HepG2 (cell line): ENCODE data around the gene SELENOH. TPM values are rescaled to one million over a fixed set of nuclear protein-coding genes. Genes with fewer than 3 reads are reported as not detected.

Experiments
- ATAC-seq: fragments of 200-7000 bp; cut with Tn5 transposase; 3 replicates; pipeline ENCODE4 v1.9.1; 2020; ENCODE audit warnings: mild to moderate bottlenecking, moderate library complexity
- BruUV-seq: library from RNA; stranded (reverse); fragments of 400-500 nt; replicated peaks from 2 replicates; lab custom pipeline; 2021; lab: Mats Ljungman, UMichigan
- CTCF ChIA-PET: fragments of 300-600 bp; formaldehyde crosslinking; extraction: SDS; loops from one replicate; lab custom pipeline; 2021; ENCODE audit warnings: low total read pairs, inconsistent platforms, low intra/inter-chr PET ratio; lab: Yijun Ruan, JAX
- POLR2A ChIA-PET: fragments of 350-600 bp; sonication (Branson Sonifier 250); formaldehyde crosslinking; loops from one replicate; lab custom pipeline; 2020; ENCODE audit warnings: antibody characterized with exemption, inconsistent platforms; lab: Yijun Ruan, JAX
- DNase-seq: peaks from one replicate; pipeline ENCODE4 v3.0.0-alpha.2; 2015; ENCODE audit warnings: low spot score
- FAIRE-seq: peaks from 3 replicates; lab custom pipeline; 2011; peaks lifted over from hg19 to GRCh38; lab: Jason Lieb, UNC
- H2AFZ ChIP-seq: one replicate; pipeline ENCODE4 v1.6.1; 2011; ENCODE audit warnings: low read length, inconsistent platforms
- H3K27ac ChIP-seq: fragments of 300-600 bp; 3 replicates; pipeline ENCODE4 v1.8.0; 2011; ENCODE audit warnings: mixed run types, mild to moderate bottlenecking, mixed read lengths, low read length, inconsistent platforms; ENCODE audit not compliant: insufficient read depth; ENCODE audit errors: extremely low read length
- H3K27me3 ChIP-seq, 2 experiments: fragments of 200-600 bp in 1 of 2; 2 replicates in 1 of 2; 3 replicates in 1 of 2; pipeline versions ENCODE4 v1.6.0 to v1.8.0; 2011; ENCODE audit warnings: low read length in 2 of 2, mild to moderate bottlenecking in 2 of 2, moderate library complexity in 2 of 2, inconsistent platforms in 1 of 2; ENCODE audit not compliant: insufficient read depth in 2 of 2, control insufficient read depth in 1 of 2
- H3K36me3 ChIP-seq, 2 experiments: fragments of 200-600 bp in 1 of 2; replicated peaks in 1 of 2; 2 replicates in 1 of 2; 3 replicates in 1 of 2; pipeline versions ENCODE4 v1.5.1 to v1.8.0; 2011; ENCODE audit warnings: low read length in 2 of 2, inconsistent platforms in 1 of 2; ENCODE audit not compliant: insufficient read depth in 2 of 2, control insufficient read depth in 1 of 2
- H3K4me1 ChIP-seq: 2 replicates; pipeline ENCODE4 v1.5.1; 2012; ENCODE audit warnings: low read length, inconsistent platforms; ENCODE audit not compliant: insufficient read depth
- H3K4me2 ChIP-seq: 2 replicates; pipeline ENCODE4 v1.6.0; 2011; ENCODE audit warnings: low read depth, low read length, inconsistent platforms
- H3K4me3 ChIP-seq, 3 experiments: fragments of 200-600 bp in 1 of 3; sonication (generic), shearing (Covaris generic) in 1 of 3; replicated peaks in 1 of 3; 2 replicates each; pipeline ENCODE4 v1.5.1; 2011 to 2016; ENCODE audit warnings: low read length in 3 of 3, inconsistent platforms in 2 of 3, low read depth in 2 of 3, mild to moderate bottlenecking in 2 of 3, control low read depth in 1 of 3, mixed read lengths in 1 of 3; ENCODE audit not compliant: insufficient read depth in 1 of 3
- H3K79me2 ChIP-seq: one replicate; pipeline ENCODE4 v1.6.1; 2011; ENCODE audit warnings: low read length, inconsistent platforms; ENCODE audit not compliant: insufficient read depth
- H3K9ac ChIP-seq: 2 replicates; pipeline ENCODE4 v1.6.0; 2011; ENCODE audit warnings: mild to moderate bottlenecking, low read depth, low read length, inconsistent platforms; ENCODE audit not compliant: insufficient read depth
- H3K9me3 ChIP-seq: 2 replicates; pipeline ENCODE4 v1.5.1; 2012; ENCODE audit warnings: mild to moderate bottlenecking, low read length
- H4K20me1 ChIP-seq: 2 replicates; pipeline ENCODE4 v1.6.0; 2011; ENCODE audit warnings: inconsistent platforms, mild to moderate bottlenecking, low read length, moderate library complexity; ENCODE audit not compliant: insufficient read depth
- CSRNP2 ChIP-seq: sonication (generic); formaldehyde crosslinking; conservative IDR thresholded peaks from 2 replicates; pipeline ENCODE4 v1.8.0; 2022; ENCODE audit warnings: low read depth, missing genetic modification reagents
- FOXC1 ChIP-seq: sonication (generic); formaldehyde crosslinking; IDR thresholded peaks from 2 replicates; pipeline ENCODE4 v1.8.0; 2022; ENCODE audit warnings: mild to moderate bottlenecking, missing genetic modification reagents, borderline replicate concordance
- NCOR1 ChIP-seq: fragments of 200-600 bp; sonication (generic); IDR thresholded peaks from 2 replicates; pipeline ENCODE4 v1.7.0; 2017; ENCODE audit warnings: antibody characterized with exemption, low read length, borderline replicate concordance
- NFE2L1 ChIP-seq: sonication (generic); formaldehyde crosslinking; IDR thresholded peaks from 2 replicates; pipeline ENCODE4 v1.4.0; 2020; ENCODE audit warnings: missing genetic modification reagents, mild to moderate bottlenecking, borderline replicate concordance
- PCBP1 ChIP-seq: fragments of 200-400 bp; formaldehyde crosslinking; IDR thresholded peaks from 2 replicates; pipeline ENCODE4 v1.6.1; 2017; ENCODE audit warnings: mild to moderate bottlenecking, low read depth, low read length, borderline replicate concordance
- RXRA ChIP-seq: sonication (generic); formaldehyde crosslinking; IDR thresholded peaks from 2 replicates; pipeline ENCODE4 v1.5.1; 2020; ENCODE audit warnings: missing genetic modification reagents
- TEAD3 ChIP-seq: optimal IDR thresholded peaks from 2 replicates; pipeline ENCODE3; 2016; ENCODE audit warnings: borderline replicate concordance
- TERF1 ChIP-seq: sonication (generic); formaldehyde crosslinking; IDR thresholded peaks from 2 replicates; pipeline ENCODE4 v1.8.0; 2022; ENCODE audit warnings: mild to moderate bottlenecking, missing genetic modification reagents, moderate library complexity
- TFAP4 ChIP-seq: sonication (generic); IDR thresholded peaks from 2 replicates; pipeline ENCODE4 v1.6.1; 2016; ENCODE audit warnings: low read depth, borderline replicate concordance
- XRCC5 ChIP-seq: fragments of 200-400 bp; formaldehyde crosslinking; optimal IDR thresholded peaks from 2 replicates; pipeline ENCODE3; 2017; ENCODE audit warnings: mild to moderate bottlenecking, low read length
- WGBS: methylation state at CpG from one replicate; pipeline ENCODE4 v1.1.6; 2017; ENCODE audit warnings: low lambda C conversion rate; 5-methylcytosine and 5-hydroxymethylcytosine counted together
- in situ Hi-C: cut with HindIII; loops from 2 replicates; pipeline ENCODE4 v1.10.0; 2017; ENCODE audit warnings: low pct_unique_long_range_greater_than_20kb; ENCODE audit not compliant: extremely low pct_ligation_motif_present
- intact Hi-C: fragments of 100-400 bp; cut with micrococcal nuclease; formaldehyde crosslinking; loops from one replicate; pipeline ENCODE4 v1.10.0; 2022; ENCODE audit not compliant: unreplicated experiment
- polyA plus RNA-seq, 8 experiments: library from polyadenylated mRNA; depleted of rRNA in 3 of 8; stranded (reverse) in 7 of 8; unstranded in 1 of 8; fragments of >200 nt; fragmentation: Illumina TruSeq in 4 of 8; extraction: Trizol in 4 of 8; gene quantifications; 2 replicates each; pipeline versions ENCODE4 v1.2.1 to v1.2.3, GENCODE V29; 2011 to 2016; ENCODE audit warnings: low read depth in 4 of 8, missing spikeins in 1 of 8, mixed read lengths in 1 of 8; ENCODE audit not compliant: insufficient read depth in 1 of 8
- total RNA-seq, 5 experiments: library from RNA; depleted of rRNA; stranded (reverse); fragments of >200 nt; fragmentation: Illumina TruSeq; extraction: Trizol; gene quantifications; 2 replicates each; pipeline ENCODE4 v1.2.3, GENCODE V29; 2016; ENCODE audit warnings: low read depth in 1 of 5

SELENOH gene
- total and polyA plus RNA-seq, 2 of the 13 experiments (the other 11 are each of a cell fraction or from before 2014, with no cell fraction given) = 27.2 to 77.4 TPM

GRCh38 chr11:57775491-57775890 lies 34.2 kb downstream of the SELENOH start:
- H3K4me3 ChIP-seq = no peak overlapping the region
- H3K27me3 ChIP-seq = no peaks in the 10 kb centered on the region
- H3K79me2 ChIP-seq = peaks cover 89% of the 10 kb centered on the region
- 0 out of 2 replicates have a peak overlapping the region, but pooled peaks have one; percentile 5 for H3K9ac ChIP-seq
- in situ Hi-C loops (no loop called here), intact Hi-C loops (no loop called here)
- no peaks in the 10 kb centered on the region; a peak in 2 of 5 replicates for H3K36me3 ChIP-seq
- no peak for TF ChIP-seq NCOR1
- TF ChIP-seq PCBP1 = no peak
- no peak for TF ChIP-seq NFE2L1
- no peak for TF ChIP-seq TERF1 (CRISPR knock-in tag)
- TF ChIP-seq RXRA (CRISPR knock-in tag) = no peak
- TF ChIP-seq XRCC5 = no peak
- no peak for TF ChIP-seq FOXC1 (CRISPR knock-in tag)
- H3K9me3 ChIP-seq = no peaks in the 10 kb centered on the region
- ChIA-PET POLR2A (interaction anchor here (1.5 to 11.1 kb wide), 3 partner anchors 11 to 25 kb away, joined by 3 to 215 read pairs (median 4); partner anchors contain the start of gene CTNND1), CTCF (no interaction called here)
- ATAC-seq (no peak), DNase-seq (no peak), FAIRE-seq (no peak)
- no TSS peak for BruUV-seq
- H3K4me2 ChIP-seq = peak overlapping the region; percentile 81
- H3K27ac ChIP-seq = peak overlapping the region; percentile 96
- 88% methylated on average over 5 of the region's 5 CpGs for WGBS
- H4K20me1 ChIP-seq = peaks cover 45% of the 10 kb centered on the region
- H3K4me1 ChIP-seq = peaks cover 96% of the 10 kb centered on the region
- no peak overlapping the region for H2AFZ ChIP-seq

- in situ Hi-C loops = no loop called here
- H3K79me2 ChIP-seq = peaks cover 89% of the 10 kb centered on the region
- FAIRE-seq = no peak
- H3K9ac ChIP-seq = peak overlapping the region; percentile 12; the same call in 1 of the 2 replicates
- TF ChIP-seq TEAD3 (CRISPR knock-in tag) (peak; percentile 8), TFAP4 (peak; percentile 21; the same call in 1 of the 2 replicates), CSRNP2 (CRISPR knock-in tag) (no peak)
- TF ChIP-seq, all 625 proteins: peak for 2
- Histone ChIP-seq H3K9me3 (no peaks in the 10 kb centered on the region), H3K4me1 (peaks cover 96% of the 10 kb centered on the region), H3K4me3 (peak overlapping the region in 1 of 3 experiments; percentile 49; a peak in 1 of 6 replicates), H3K27me3 (no peaks in the 10 kb centered on the region), H3K4me2 (peak overlapping the region; percentile 81), H4K20me1 (peaks cover 39% of the 10 kb centered on the region), H3K27ac (peak overlapping the region; percentile 96), H2AFZ (no peak overlapping the region), H3K36me3 (no peaks in the 10 kb centered on the region; a peak in 2 of 5 replicates)
- ATAC-seq = no peak
- CTCF ChIA-PET = no interaction called here
- POLR2A ChIA-PET = interaction anchor here (1.1 to 11.1 kb wide), 4 partner anchors 9 to 64 kb away, joined by 3 to 215 read pairs (median 32); partner anchors contain the start of genes CTNND1, MED19 and TMX2
- no TSS peak for BruUV-seq
- DNase-seq = no peak
- WGBS = 96% methylated on average over 3 of the region's 3 CpGs
- intact Hi-C loops = no loop called here
Measured at GRCh38 chr11:57776031-57776521, 34.8 kb downstream of the SELENOH start.
